Endodermal cell (in vitro differentiated cells): ENCODE results near the gene OR51S1. TPM values are rescaled to one million over a fixed set of nuclear protein-coding genes. Genes with fewer than 3 reads are reported as not detected.
A peak's percentile ranks its signal among the peaks of the same experiment; 100 is the strongest.

ENCODE experiments used
- DNase-seq: peaks from one replicate; pipeline ENCODE4 v3.0.0-alpha.2; 2017
- H3K27ac ChIP-seq: 2 replicates; pipeline ENCODE4 v1.5.1; 2013; ENCODE audit warnings: mild to moderate bottlenecking, low read depth, low read length, moderate library complexity
- H3K27me3 ChIP-seq: 2 replicates; pipeline ENCODE4 v1.6.1; 2013; ENCODE audit warnings: mild to moderate bottlenecking, low read length, moderate library complexity; ENCODE audit not compliant: insufficient read depth, control insufficient read depth, poor library complexity, severe bottlenecking
- H3K36me3 ChIP-seq: 2 replicates; pipeline ENCODE4 v1.7.0; 2013; ENCODE audit warnings: mild to moderate bottlenecking, low read length, moderate library complexity; ENCODE audit not compliant: control insufficient read depth, insufficient read depth
- H3K4me1 ChIP-seq: one replicate; pipeline ENCODE4 v1.7.0; 2013; ENCODE audit warnings: low read length; ENCODE audit not compliant: control insufficient read depth, insufficient read depth
- H3K4me3 ChIP-seq: 2 replicates; pipeline ENCODE4 v1.5.1; 2013; ENCODE audit warnings: mild to moderate bottlenecking, low read length, moderate library complexity
- H3K9ac ChIP-seq: 2 replicates; pipeline ENCODE4 v1.6.1; 2013; ENCODE audit warnings: mild to moderate bottlenecking, low read length, moderate library complexity; ENCODE audit not compliant: poor library complexity, severe bottlenecking; ENCODE audit errors: extremely low read depth
- H3K9me3 ChIP-seq: 2 replicates; pipeline ENCODE4 v1.6.1; 2013; ENCODE audit warnings: mild to moderate bottlenecking, low read length, moderate library complexity; ENCODE audit not compliant: control insufficient read depth
- H3K27ac Mint-ChIP-seq: 2 replicates; pipeline ENCODE4 v1.8.0; 2020; ENCODE audit warnings: mixed read lengths
- H3K27me3 Mint-ChIP-seq: 2 replicates; pipeline ENCODE4 v1.8.0; 2021; ENCODE audit warnings: mild to moderate bottlenecking, mixed read lengths; ENCODE audit not compliant: insufficient read depth
- H3K36me3 Mint-ChIP-seq: 2 replicates; pipeline ENCODE4 v1.8.0; 2020; ENCODE audit warnings: low read depth, mixed read lengths
- H3K4me1 Mint-ChIP-seq: 2 replicates; pipeline ENCODE4 v1.8.0; 2020; ENCODE audit warnings: mixed read lengths
- H3K4me3 Mint-ChIP-seq: 2 replicates; pipeline ENCODE4 v1.8.0; 2020; ENCODE audit warnings: mild to moderate bottlenecking, moderate library complexity, mixed read lengths
- H3K9me3 Mint-ChIP-seq: 2 replicates; pipeline ENCODE4 v1.8.0; 2020; ENCODE audit warnings: mild to moderate bottlenecking, mixed read lengths
- WGBS, 2 experiments: methylation state at CpG; one replicate each; pipeline versions ENCODE4 v1.1.5 to v1.1.7; 2013; ENCODE audit warnings: missing lambda C conversion rate in 2 of 2, mixed read lengths in 1 of 2; ENCODE audit not compliant: insufficient coverage in 1 of 2, insufficient read length in 1 of 2; 5-methylcytosine and 5-hydroxymethylcytosine counted together
- total RNA-seq, 2 donors: library from RNA; stranded (reverse); fragmentation: NEBNext Ultra II Directional in 1 of 2; extraction: Animal tissue kit (Norgen Biotek cat#: 25700) in 1 of 2; gene quantifications; 2 replicates in 1 of 2; 3 replicates in 1 of 2; pipeline ENCODE4 v1.2.1, GENCODE V29; 2021
- TF ChIP-seq, protein P1 (sequence below): fragments of 200-600 bp; sonication (generic); conservative IDR thresholded peaks from 2 replicates; pipeline ENCODE4 v1.5.0; 2021; ENCODE audit warnings: antibody characterized with exemption, mild to moderate bottlenecking

Gene OR51S1
- total RNA-seq, 2 donors from 2014 or later = not detected

DNA sequence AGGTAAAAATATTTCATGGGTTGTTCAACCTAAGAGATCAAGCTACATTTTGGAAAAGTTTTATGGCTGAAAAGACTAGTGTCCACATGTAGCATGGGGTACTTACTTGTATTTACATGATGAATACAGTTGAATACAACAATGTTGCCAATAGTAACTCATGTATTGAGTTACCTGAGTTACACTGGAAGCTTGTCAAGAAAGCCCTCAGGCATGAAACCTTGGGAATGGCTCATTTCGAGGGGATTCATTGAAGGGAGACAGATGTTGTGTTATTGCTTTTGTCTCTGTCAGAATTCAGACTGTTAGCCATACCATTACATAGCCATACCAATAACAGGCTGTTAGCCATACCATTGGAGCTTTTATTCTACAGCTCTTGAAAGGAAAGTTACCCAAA lies 18.7 kb downstream of the OR51S1 start:
- H3K9me3 Mint-ChIP-seq = no peaks in the 10 kb centered on the region
- no peak for DNase-seq
- Histone ChIP-seq H3K4me1 (no peaks in the 10 kb centered on the region), H3K9me3 (no peaks in the 10 kb centered on the region), H3K27ac (no peak overlapping the region), H3K4me3 (no peak overlapping the region), H3K27me3 (no peaks in the 10 kb centered on the region), H3K9ac (no peak overlapping the region), H3K36me3 (no peaks in the 10 kb centered on the region)
- no peak overlapping the region for H3K27ac Mint-ChIP-seq
- TF ChIP-seq, protein P1, sequence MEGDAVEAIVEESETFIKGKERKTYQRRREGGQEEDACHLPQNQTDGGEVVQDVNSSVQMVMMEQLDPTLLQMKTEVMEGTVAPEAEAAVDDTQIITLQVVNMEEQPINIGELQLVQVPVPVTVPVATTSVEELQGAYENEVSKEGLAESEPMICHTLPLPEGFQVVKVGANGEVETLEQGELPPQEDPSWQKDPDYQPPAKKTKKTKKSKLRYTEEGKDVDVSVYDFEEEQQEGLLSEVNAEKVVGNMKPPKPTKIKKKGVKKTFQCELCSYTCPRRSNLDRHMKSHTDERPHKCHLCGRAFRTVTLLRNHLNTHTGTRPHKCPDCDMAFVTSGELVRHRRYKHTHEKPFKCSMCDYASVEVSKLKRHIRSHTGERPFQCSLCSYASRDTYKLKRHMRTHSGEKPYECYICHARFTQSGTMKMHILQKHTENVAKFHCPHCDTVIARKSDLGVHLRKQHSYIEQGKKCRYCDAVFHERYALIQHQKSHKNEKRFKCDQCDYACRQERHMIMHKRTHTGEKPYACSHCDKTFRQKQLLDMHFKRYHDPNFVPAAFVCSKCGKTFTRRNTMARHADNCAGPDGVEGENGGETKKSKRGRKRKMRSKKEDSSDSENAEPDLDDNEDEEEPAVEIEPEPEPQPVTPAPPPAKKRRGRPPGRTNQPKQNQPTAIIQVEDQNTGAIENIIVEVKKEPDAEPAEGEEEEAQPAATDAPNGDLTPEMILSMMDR = no peak
- H3K4me1 Mint-ChIP-seq = peaks cover 3% of the 10 kb centered on the region
- H3K27me3 Mint-ChIP-seq = no peaks in the 10 kb centered on the region
- no peak overlapping the region for H3K4me3 Mint-ChIP-seq
- no peaks in the 10 kb centered on the region for H3K36me3 Mint-ChIP-seq
- 78 to 80% methylated on average over 1 of the region's 1 CpG for WGBS, 2 experiments

DNA sequence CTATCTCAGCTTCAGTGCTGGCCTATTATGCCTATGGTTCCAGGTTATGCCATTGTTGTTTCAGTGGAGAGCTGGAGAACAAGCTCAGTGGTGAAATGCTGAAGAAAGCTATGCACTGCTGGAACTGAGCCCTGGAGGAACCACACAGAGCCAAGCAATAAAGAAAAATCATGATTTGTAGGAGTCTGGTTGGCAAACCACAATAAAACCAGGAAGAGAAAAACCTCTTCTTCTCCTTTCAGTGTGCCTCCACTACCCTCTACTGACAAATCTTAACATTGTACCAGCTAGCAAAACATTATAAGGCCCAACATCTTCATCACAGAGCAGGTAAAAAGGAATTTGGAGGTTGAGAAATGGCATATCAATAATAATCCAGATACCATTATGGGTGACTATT lies 22.6 kb downstream of the OR51S1 start:
- H3K9ac ChIP-seq = no peak overlapping the region
- no peaks in the 10 kb centered on the region for H3K4me1 ChIP-seq
- H3K36me3 ChIP-seq = no peaks in the 10 kb centered on the region
- no peak overlapping the region for H3K4me3 Mint-ChIP-seq
- no peak overlapping the region for H3K4me3 ChIP-seq
- no peaks in the 10 kb centered on the region for H3K27me3 Mint-ChIP-seq
- no peak overlapping the region for H3K27ac ChIP-seq
- no peaks in the 10 kb centered on the region for H3K4me1 Mint-ChIP-seq
- DNase-seq = no peak
- no peak overlapping the region for H3K27ac Mint-ChIP-seq
- H3K36me3 Mint-ChIP-seq = no peaks in the 10 kb centered on the region
- H3K27me3 ChIP-seq = no peaks in the 10 kb centered on the region
- H3K9me3 ChIP-seq = no peaks in the 10 kb centered on the region
- no peaks in the 10 kb centered on the region for H3K9me3 Mint-ChIP-seq
- TF ChIP-seq, protein P1 = peak; percentile 80

DNA sequence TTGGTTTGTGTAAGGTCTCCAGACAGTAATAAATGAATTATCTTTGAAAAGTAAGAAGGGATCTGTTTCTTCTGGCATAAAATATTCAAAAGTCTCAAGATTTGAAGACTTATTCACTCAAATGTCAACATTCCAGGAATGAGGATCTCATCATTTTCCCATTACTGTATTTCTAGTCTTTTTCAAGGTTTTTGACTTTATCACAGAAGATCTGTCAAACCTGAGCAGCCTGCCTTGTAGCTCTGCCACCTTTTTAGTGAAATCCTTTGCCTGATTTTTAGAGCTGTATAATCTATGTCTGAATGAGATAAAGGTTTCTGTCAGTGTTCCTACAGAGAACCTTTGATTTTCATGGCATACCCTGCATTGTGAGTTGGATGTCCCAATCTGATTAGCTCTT lies 23.9 kb downstream of the OR51S1 start:
- no peak for DNase-seq
- Histone ChIP-seq H3K4me1 (no peaks in the 10 kb centered on the region), H3K9ac (no peak overlapping the region), H3K27me3 (no peaks in the 10 kb centered on the region), H3K27ac (no peak overlapping the region), H3K9me3 (no peaks in the 10 kb centered on the region), H3K4me3 (no peak overlapping the region), H3K36me3 (no peaks in the 10 kb centered on the region)
- no peaks in the 10 kb centered on the region for H3K4me1 Mint-ChIP-seq
- H3K36me3 Mint-ChIP-seq = no peaks in the 10 kb centered on the region
- no peak overlapping the region for H3K27ac Mint-ChIP-seq
- no peaks in the 10 kb centered on the region for H3K9me3 Mint-ChIP-seq
- no peak overlapping the region for H3K4me3 Mint-ChIP-seq
- TF ChIP-seq, protein P1 = no peak
- H3K27me3 Mint-ChIP-seq = no peaks in the 10 kb centered on the region
